Stimulated activated CD8-positive, alpha-beta memory T cell treated with anti-CD3 and anti-CD28 coated beads, Interleukin-15, amount 100 ng/mL, for 48 hours (primary cell): ENCODE results near the gene PTGR3.

Experiments
- DNase-seq, 2 donors: peaks; one replicate each; pipeline ENCODE4 v3.0.0-alpha.2; 2020; ENCODE audit warnings: low read depth in 2 of 2

The PTGR3 gene, protein sequence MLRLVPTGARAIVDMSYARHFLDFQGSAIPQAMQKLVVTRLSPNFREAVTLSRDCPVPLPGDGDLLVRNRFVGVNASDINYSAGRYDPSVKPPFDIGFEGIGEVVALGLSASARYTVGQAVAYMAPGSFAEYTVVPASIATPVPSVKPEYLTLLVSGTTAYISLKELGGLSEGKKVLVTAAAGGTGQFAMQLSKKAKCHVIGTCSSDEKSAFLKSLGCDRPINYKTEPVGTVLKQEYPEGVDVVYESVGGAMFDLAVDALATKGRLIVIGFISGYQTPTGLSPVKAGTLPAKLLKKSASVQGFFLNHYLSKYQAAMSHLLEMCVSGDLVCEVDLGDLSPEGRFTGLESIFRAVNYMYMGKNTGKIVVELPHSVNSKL

DNA sequence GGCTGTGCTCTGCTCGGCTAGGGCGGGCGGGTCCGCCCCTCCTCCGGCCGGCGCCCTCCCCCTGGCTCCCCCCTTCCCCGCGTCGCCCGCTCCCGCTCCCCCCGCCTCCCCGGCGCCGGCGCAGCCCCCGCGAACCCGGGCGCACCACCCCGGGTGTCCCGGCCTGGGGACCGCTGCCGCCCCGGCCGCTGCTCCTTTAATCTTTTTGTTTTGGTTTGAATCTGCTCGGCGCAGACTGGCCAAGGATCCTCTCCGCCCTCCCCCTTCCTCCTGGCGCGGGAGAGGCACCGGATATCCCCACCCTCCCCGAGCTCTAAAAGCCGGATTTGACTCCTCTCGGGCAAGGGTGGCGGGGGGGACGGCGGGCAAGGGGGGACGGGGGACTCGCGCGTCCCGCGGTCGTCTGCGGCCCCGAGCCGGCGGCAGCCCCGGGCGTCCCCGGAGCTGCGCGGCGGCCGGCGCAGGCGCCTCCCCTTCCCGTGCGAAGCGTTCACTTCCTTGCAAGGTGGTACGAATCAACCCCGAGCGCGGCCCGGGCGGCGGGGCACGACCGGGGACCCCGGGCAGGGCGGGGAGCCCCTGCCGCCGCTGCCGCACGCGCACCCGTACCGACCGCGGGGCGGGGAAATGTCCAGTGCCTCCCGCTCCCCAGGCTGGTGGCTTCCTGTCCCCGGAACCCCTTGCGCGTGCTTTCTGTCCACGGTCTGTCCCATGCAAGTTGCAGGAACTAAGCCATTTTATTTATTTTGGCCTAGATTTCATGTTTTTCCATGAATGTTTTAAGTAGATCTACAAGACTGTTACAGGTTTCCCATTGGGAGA lies at the start of gene PTGR3:
PTGR3 (minus strand) TSS at position 11 of the 822 bp plus-strand sequence. CDS start 81 bp downstream, outside the sequence.
- peak; percentile 71 to 72 for DNase-seq

DNA sequence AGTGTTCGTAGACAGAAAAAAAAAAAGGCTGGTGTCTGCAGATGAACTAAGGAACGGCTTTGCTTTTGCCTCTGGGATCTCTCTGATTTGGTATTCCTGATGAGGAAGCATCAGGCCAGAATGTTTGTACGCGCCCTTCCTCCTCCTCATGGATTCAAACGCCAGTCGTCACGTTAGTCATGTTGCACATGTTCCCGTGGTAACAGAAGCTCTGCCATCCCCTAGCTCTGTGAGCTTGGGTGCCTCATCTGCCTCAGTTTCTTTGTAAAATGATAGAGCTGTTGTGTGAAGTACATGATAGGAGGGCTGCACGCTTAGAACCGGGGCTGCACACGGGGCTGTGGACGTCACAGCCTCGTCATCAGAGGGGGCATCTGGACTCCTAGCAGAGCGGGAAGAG lies 48.7 kb upstream of the PTGR3 start:
- DNase-seq: no peak

DNA sequence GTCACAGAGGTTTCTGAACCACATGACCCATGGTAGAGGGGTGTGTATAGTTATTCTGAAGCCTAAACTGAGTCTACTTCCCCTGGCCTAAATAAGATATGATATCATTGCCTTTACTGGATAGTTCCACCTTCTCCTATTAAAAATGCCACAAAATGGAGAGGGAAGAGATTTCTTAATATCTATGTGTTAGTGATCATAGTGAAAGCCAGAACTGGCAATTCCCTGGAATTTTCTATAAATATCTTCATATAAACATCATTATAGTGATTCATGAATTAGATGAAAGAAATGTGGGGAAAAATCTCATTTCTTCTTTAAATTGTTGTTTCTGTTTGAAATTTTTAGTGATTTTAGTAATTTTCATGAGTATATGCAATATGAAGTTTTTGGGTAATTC lies 47.4 kb upstream of the PTGR3 start:
- no peak for DNase-seq

DNA sequence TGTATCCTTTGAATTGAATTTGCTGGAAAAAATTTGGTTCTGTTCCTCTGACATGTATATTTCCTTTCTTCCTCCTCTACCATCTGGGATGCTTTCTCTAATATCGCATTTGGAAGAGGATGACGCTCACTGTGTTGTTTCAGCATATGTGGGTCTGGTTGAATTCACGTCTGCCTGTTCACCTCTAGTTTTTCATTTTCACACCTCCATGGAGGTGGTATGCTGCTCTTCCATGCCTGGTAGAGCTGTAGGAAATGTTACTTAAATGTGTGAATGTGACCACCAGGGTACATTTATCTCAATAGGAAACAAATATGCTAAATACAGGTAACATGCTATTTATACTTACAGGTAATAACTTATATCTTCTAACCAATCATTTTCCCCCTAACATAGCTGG lies 46.2 kb upstream of the PTGR3 start:
- no peak for DNase-seq

DNA sequence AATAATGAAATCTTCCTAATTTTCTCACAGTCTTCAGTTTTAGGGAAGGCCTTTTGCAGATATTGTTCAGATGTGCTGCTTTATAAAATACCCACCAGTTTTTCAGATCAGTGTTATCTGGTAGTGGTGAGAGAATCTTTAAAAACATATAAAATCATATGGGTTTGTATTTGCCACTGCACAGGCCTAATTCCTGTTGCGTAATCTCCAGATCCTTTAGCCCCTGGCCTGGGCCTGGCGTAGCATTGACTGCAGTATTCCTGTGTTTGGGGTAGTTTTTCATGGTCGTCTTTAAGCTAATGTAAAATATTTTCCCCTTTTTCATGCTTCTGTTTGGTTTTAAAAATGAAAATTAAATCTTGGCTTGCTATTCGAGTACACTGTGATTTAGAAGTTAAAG lies 44.8 kb upstream of the PTGR3 start:
- DNase-seq: no peak

DNA sequence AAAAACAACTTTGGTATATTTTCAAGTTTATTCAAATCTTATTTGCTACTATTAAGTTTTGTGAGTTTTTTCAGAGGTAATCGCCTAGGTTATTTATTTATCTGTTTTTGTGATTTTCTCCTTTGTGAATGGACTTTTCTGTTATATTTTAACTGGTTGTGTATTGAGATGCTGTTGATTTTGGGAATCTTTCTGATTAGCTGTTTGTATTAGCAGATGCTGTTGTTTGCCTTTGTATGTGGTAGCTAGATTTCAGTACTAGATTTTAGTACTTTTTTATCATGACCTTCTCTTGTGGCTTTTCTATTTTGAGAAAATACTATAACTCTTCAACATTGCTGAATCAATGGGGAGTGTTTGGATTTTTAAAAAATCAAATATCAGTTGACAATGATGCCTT lies 44.1 kb upstream of the PTGR3 start:
- no peak for DNase-seq

DNA sequence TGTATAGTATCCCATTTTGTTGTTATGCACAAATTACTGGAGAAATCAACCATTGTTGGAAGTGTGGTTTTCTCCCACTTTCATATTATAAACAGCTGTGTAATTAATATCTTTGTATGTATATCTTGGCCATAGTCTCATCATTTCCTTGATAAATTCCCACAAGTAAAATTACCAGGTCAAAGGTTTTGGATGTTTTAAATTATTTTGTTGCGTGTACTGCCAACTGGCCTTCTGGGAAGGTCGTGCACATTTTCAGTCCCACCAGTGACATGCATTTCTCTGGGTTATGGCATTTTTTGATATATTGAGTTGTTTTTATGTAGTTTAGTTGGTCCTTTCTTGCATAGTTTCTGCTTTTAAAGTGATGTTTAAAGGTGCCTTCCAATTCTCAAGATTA lies 43.2 kb upstream of the PTGR3 start:
- DNase-seq: no peak

DNA sequence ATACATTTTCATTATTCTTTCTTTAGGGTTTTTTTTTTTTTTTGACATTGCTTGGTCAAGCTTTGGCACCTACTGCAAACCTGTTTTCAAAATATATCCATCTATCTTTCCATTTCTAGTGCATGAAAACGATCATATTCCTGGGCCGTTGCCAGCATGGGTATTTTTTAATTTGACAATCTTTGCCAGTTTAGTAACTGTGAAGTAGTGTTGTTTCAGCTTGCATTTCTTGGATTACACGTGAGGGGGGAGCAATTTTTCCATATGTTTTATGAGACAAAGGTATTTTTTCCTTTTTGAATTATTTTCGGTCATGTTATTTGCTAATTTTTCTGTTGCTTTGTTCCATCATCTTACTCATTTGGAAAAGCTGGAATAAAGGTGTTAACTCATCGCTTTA lies 42.5 kb upstream of the PTGR3 start:
- DNase-seq: no peak

DNA sequence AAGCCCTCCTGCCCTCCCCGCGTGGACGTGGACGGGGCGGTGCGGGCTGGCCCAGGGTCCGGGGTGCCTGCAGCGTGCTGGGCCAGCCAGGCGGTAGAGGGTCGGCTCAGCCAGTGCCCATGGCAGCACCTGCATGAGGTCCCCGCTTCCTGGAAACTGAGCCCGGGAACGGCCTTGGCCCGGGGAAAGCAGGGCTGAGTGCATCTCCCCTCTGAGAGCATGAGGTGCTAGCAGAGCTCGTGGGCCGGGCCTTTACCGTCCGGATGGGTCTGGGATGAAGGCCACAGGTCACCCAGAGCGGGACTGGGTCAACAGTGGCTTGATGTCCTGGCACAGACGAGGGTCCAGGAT lies 41.5 kb upstream of the PTGR3 start:
- no peak for DNase-seq

DNA sequence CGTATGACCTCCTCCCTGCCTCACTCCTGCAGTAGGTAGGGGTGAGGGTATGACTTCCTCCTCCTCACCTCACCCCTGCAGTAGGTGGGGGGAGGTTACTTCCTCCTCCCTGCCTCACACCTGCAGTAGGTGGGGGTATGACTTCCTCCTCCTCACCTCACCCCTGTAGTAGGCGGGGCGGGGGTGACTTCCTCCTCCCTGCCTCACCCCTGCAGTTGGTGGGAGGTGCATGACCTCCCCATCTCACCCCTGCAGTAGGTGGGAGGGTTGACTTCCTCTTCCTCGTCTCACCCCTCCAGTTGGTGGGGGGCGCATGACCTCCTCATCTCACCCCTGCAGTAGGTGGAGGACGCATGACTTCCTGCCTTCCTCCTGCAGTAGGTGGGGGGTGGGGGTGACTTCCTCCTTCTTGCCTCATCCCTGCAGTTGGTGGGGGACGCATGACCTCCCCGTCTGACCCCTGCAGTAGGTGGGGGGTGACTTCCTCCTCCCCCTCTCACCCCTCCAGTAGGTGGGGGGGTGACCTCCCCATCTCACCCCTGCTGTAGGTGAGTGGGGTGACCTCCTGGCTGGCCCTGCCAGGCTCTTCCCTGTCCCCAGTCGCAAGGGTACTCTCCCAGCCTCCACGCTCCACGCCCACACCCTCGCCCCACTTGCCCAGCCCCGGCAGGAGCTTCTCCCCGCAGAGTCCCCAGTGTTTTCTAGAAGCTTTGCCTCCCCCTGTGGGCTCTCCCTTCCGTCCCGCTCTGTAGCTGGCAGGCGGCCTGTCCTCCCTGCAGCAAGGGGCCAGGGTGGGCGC lies 40.9 kb upstream of the PTGR3 start:
- no peak for DNase-seq

DNA sequence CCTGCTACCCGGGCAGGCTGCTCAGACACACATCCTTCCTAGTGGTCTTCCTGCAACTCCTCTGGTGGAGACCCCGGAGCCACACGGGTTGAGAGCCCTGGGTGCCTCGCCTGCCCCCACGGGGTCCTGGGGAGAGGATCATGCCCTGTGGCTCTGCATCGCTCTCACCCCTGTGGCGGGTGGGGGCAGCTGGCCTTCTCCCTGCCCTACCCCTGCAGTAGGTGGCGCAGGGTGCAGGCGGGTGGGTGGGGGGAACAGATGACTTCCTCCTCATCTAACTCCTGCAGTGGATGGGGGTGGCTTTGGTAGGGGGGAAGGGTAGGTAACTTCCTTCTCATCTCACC lies 40.2 kb upstream of the PTGR3 start:
- no peak for DNase-seq

DNA sequence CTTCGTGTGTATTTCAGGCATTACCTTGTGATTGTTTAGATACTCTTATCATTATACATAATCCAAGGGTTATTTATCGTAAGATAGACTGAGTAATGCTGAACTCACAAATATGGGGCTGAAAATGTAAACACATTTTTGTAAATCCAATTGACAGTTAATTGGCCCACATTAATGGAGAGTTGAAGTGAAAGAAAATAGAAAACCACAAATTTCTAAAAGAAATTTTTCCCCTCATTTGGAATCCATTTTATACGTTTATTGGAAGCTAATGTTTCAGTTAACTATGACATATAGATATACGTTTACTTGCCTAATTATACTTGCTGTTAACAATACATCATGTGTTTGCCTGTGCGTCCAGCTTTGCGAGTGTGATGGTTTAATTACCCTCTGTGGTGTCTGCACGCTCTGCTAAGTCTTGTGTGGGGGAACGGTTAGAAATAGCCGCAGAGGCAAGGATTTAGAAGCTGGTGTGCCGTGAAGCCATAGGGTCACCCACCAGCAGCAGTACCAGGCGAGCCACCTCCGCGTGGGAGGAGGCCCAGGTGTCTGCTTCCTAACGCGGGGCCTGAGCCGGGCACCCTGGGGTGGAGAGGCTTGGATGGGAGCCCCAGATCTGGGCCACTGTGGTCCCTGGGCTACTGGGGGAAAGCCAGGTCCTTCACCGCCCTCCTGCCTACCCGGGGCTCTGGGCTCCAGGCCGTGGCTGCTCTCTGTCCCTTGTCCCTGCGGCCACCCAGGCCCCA lies 39.7 kb upstream of the PTGR3 start:
- DNase-seq: no peak

DNA sequence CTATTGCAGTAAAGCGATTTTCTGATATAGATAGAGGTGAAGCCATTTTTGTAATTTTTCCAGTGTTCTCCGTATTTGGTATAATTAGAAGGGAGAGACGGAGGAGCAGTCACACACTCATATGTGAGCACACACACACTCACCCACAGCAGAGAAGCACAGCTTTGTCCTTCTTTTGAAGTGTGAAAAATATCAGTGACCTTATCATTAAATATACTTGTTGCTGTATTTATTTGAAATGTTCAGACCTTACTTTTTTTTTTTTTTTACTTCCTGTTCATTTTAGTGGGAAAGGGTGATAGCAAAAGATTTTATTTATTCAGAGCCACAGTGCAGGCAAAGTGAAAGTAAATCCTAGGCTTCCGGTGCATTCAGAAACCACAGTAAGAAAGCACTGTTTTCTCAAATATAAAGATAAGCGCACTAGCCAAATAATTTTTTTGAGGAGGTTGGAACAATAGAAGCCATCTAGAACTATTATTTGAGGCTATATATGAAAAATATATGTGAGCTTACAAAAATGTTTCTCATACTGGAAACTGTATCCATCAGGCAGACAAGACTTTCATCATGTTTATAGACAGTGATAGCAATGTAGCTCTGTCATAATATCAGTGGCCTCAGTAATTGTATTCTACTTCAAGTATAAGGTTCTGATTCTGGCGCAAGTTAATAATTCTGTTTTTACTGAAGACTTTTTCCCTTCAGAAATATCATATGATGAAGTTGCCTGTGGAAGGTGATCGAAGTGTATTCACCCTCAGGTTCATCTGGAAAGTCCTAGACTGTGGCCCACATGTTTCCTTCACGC lies 38.9 kb upstream of the PTGR3 start:
- no peak for DNase-seq

DNA sequence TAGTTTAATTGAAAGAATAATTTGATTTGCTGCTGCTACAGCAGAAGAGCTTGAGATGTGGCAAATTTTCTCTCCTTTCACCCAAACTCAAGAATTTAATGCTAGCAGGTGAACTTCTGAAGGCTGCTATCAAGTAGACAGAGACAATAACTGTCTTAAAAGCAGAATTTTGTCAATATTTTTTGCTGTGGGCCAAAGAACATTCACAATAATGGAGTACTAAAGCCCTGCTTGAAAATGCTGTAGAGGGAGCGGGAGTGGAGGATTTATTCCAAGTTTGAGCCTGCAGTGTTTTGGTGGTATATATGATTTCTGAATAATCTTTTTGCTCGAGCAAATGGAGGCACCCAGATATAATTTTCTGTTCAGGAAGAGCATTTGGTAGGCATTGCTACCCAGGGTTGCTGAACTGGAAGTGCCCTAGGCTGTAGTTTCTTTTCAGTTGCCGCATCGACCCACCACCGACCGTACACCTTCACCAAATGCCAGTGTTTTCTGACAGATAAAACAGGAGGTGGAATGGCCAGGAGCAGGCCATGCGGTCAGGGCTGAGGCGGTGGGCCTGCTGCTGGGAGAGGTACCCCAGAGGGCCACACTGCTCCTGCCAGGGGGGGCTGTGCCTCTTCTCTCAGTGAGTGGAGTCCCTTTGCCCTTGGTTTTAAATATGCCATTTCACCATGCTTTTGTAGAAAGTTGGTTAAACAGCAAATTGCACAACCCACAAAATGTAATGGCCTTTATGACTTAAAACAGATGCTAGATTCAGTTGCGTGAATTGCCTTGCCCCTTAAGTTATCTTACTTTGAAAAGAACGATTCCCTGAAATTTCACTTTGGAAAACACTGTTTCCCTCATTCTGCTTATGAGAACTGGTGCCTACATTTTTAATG lies 38.0 kb upstream of the PTGR3 start:
- DNase-seq: no peak

DNA sequence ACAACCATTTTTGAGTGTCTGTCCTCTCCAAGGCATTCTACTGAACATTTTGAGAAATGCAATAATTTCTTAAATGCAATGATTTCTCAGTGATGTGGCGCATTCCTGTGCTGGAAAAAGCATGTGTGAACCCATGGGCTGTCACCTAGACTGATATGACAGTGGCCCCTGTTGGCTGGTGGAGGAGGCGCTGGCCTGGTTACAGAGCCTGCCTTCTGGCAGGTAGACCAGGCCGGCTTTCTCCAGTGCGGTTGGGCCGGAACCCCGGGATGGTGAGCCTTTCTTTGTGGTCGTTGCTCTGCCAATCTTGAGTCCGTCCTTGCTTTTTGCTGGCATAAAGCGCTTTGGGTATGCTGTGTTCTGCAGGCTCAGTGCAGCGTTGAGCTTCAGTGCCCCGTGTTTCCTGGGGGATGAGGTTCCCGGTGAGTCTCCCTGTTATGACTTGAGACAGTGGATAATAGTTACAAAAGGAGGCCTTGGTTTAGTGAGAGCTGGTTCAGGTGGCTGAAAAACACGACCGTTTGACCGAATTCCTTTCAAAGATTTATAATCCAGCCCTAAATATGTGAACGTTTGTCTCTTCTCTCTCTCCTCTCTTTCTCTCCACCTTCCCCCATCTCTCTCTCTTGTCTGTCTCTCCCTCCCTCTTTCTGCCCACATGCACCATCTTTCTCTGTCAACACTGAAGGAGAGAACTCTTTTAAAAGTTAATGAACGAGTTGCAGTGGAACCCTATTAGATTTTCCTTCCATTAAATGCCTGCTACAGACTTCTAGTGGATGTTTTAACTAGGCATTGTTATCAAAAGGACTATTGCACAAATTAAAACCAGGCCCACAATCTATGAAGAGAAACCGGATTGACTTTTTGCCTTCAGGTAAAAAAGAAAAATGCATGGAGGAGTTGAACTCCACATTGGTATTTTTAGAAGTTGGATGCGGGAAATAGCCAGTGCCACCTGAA lies 35.7 kb upstream of the PTGR3 start:
- DNase-seq: no peak

DNA sequence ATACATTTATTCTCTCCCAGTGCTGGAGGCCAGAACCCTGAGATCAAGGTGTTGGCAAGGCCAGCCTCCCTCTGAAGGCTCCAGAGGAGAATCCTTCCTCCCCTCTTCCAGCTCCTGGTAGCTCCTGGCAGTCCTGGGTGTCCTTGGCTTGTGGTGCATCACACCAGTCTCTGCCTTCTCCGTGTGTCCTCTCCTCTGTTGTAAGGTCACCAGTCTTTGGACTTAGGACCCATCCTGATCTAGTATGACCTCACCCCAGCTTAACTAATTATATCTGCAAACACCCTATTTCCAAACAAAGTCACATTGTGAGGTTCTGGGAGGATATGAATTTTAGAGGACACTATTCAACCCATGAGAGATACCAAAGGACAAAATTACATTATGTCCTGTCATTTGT lies 32.8 kb upstream of the PTGR3 start:
- no peak for DNase-seq

DNA sequence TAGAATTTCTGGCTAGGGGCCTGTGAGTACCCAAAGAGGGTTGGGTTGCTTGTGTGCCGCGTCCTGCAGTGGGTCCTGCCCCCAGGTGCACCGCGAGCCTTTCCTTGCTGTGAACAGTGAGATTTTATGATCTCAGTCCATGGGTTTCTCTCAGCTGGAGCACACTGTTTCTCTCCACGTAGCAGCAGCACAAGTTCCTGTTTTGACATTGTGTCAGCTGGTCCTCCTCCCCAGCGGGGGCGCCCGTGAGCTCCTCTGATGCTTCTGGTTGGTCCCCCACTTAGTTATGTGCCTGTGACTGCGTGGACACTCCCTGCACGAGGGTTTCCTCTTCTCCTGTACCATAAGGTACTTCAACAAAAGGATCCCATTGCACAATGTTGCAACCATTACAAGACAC lies 31.5 kb upstream of the PTGR3 start:
- DNase-seq: no peak

DNA sequence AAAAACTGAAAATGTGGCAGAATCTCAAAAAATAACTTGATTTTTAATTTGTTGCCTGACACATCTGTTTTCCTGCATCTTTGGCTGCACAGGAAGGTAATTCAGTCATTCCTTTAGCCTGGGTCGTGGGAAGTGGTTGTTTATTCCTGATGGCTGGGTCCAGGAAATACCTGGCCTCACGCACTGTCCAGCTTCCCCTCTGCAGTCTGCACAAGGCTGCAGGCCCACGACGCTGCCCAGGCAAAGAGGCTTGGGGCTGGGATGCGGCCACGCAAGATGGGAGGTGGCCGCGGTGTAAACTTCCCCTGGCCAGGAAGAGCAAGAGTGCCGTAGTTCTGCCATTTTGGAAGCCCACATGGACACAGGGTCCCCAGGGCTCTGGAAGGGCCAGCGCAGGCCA lies 29.8 kb upstream of the PTGR3 start:
- no peak for DNase-seq

DNA sequence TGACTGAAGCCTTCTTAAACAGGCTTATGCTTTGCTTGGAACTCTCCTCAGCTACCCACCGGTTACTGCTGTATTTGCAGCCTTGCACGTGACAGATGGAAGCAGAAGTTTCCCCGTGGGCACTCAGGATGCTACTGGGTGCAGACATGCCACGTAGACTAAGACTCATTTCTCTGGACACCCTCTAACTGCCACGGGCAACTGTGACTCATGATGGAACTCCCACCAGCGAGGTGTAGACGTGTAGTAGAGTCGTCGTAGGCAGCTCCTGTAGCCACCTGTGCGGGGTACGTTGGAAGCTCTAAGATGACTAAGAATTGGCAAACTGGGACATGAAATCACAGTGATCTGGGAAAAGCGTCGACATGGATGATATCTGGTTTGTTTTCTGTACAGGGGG lies 29.2 kb upstream of the PTGR3 start:
- no peak for DNase-seq
